ENCODE measurements around the gene G2E3. TPM values are rescaled to one million over a fixed set of nuclear protein-coding genes. Genes with fewer than 3 reads are reported as not detected.

G2E3 gene
- total RNA-seq, 1 donor from 2014 or later: 14.0 TPM

DNA sequence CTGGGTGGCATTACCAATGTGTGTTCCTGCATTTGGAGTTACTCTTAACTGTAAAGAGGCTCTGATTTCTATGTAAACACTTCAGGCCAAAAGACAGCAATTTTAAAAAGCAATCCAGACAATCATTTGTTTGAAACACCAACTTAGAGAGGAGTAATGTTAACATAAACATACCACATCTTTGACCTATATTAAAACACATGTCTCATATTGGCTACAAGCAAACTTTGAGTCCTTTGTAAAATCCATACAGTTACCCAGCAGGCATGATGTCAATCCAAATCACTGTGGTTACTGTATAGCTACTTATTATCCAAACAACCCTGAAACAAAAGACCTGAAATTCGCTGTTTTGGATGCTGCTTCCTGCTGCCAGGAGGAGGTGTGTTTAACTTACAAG lies 7.5 kb upstream of the G2E3 start:
- H3K4me3 ChIP-seq: no peak overlapping the region
- DNase-seq (no peak), ATAC-seq (no peak)
- no peaks in the 10 kb centered on the region for H3K4me1 ChIP-seq
- H3K27ac ChIP-seq: no peak overlapping the region
- H3K27me3 ChIP-seq: no peaks in the 10 kb centered on the region
- TF ChIP-seq, protein P1, sequence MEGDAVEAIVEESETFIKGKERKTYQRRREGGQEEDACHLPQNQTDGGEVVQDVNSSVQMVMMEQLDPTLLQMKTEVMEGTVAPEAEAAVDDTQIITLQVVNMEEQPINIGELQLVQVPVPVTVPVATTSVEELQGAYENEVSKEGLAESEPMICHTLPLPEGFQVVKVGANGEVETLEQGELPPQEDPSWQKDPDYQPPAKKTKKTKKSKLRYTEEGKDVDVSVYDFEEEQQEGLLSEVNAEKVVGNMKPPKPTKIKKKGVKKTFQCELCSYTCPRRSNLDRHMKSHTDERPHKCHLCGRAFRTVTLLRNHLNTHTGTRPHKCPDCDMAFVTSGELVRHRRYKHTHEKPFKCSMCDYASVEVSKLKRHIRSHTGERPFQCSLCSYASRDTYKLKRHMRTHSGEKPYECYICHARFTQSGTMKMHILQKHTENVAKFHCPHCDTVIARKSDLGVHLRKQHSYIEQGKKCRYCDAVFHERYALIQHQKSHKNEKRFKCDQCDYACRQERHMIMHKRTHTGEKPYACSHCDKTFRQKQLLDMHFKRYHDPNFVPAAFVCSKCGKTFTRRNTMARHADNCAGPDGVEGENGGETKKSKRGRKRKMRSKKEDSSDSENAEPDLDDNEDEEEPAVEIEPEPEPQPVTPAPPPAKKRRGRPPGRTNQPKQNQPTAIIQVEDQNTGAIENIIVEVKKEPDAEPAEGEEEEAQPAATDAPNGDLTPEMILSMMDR (IDR thresholded peaks at IDR 0.05): no peak
- no peaks in the 10 kb centered on the region for H3K9me3 ChIP-seq
- intact Hi-C loops (cut with DNase I): no loop called here
- no peaks in the 10 kb centered on the region for H3K36me3 ChIP-seq

DNA sequence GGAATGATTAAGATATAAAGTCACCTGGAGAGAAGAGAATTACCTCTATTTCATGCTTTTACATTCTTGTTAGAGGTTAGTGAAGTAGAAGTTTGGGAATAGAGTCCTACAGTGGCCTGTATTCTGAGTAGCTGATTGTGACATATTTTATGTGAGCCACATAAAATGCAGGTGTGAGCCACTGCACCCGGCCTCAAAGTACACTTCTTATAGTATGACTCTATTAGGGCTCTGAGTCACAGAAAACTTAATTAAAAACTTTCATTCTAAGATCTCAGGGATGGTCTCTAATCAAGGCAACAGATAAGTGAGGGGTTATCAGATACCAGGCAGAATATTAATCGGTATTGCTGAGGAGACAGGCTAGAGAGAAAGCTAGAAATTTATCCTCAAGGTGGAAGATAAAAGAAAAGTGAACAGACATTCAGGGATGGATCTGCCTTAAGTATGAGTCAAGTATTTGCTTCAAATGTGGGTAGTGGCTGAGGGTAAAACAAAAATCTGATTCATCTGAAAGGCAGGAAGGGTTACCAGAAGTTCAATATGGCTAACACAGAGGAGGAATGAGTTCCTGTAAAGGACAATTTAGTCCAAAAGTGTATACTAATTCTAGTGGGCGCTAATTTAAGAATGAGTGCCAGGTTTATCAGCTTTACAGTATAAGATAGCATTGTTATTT lies 5.5 kb upstream of the G2E3 start:
- TF ChIP-seq, protein P1 (IDR thresholded peaks at IDR 0.05): no peak
- Histone ChIP-seq H3K27ac (no peak overlapping the region), H3K4me1 (no peaks in the 10 kb centered on the region), H3K27me3 (no peaks in the 10 kb centered on the region), H3K9me3 (no peaks in the 10 kb centered on the region), H3K36me3 (no peaks in the 10 kb centered on the region), H3K4me3 (no peak overlapping the region)
- DNase-seq (no peak), ATAC-seq (no peak)
- intact Hi-C loops (cut with DNase I): no loop called here

DNA sequence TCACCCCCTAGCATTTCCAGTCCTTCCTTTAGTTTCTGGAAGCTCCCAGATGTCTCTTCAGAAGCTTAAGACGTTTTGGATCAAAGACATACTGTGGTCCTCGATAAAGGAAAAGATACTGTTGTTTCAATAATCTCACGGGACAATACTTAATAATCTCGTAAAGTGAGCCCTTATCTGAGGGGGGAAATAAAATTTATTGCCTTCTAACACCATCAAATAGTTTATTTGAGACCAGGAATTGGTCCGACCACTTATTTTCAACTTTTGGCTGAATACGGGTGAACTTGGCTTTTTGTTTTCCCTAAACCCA lies 640 bp upstream of the G2E3 start:
- Histone ChIP-seq H3K4me3 (peak overlapping the region; percentile 79), H3K27me3 (no peaks in the 10 kb centered on the region), H3K9me3 (no peaks in the 10 kb centered on the region), H3K36me3 (no peaks in the 10 kb centered on the region), H3K4me1 (peaks cover 9% of the 10 kb centered on the region), H3K27ac (peak overlapping the region; percentile 80)
- DNase-seq: no peak
- intact Hi-C loops (cut with DNase I): no loop called here
- no peak for ATAC-seq
- TF ChIP-seq, protein P1 (IDR thresholded peaks at IDR 0.05): no peak

DNA sequence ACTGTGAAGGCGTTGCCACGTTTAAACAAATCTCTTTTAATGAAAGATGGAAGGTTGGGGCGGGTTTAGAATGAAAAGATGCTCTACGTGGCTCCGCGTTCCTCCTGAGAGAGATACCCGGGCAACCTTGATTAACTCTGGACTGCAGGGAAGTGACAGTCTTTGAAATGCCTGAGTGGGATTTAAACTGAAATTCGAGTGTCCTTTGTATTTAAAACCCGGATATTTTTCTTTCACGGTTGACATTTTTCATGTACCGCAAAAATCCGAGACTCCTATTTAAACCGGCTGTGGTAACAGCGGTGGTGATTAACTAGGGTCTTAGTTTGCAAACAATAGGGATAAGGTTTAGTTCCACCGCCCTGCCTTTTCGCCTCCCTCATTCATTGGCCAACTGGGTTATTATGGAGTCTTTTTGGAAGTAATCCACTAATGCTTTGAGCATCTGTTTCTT lies 707 bp downstream of the G2E3 start:
- Histone ChIP-seq H3K27me3 (no peaks in the 10 kb centered on the region), H3K9me3 (no peaks in the 10 kb centered on the region), H3K27ac (peak overlapping the region; percentile 80), H3K4me1 (peaks cover 9% of the 10 kb centered on the region), H3K4me3 (peak overlapping the region; percentile 79), H3K36me3 (no peaks in the 10 kb centered on the region)
- intact Hi-C loops (cut with DNase I): no loop called here
- DNase-seq (no peak), ATAC-seq (no peak)
- TF ChIP-seq, protein P1 (IDR thresholded peaks at IDR 0.05): no peak

DNA sequence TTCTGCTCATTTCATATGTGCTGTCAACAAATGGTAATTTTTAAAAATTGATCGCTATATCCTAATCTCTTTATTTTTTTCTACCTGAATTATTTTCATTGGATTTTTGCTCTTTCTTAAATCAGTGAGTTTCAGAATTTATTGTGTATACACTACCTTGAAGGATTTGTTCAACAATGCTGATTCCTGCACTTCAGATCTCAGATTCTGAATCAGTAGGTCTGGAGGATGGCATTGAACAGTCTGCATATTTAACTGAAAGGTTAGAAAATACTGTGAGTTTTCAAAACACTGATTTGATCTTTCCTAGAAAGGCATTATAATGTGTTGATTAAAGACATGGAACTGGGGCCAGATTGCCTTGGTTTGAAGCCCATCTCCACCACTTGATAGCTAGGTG lies 1.6 kb downstream of the G2E3 start:
- TF ChIP-seq, protein P1 (IDR thresholded peaks at IDR 0.05): no peak
- ATAC-seq: no peak
- Histone ChIP-seq H3K27ac (no peak overlapping the region), H3K27me3 (no peaks in the 10 kb centered on the region), H3K4me1 (peaks cover 9% of the 10 kb centered on the region), H3K4me3 (no peak overlapping the region), H3K9me3 (no peaks in the 10 kb centered on the region), H3K36me3 (no peaks in the 10 kb centered on the region)
- intact Hi-C loops (cut with DNase I): no loop called here
- DNase-seq: no peak

All from upper lobe of right lung (tissue), 1 donor.